Hair follicular keratinocyte (primary cell): ENCODE results near the gene ASB16. TPM values are rescaled to one million over a fixed set of nuclear protein-coding genes. Genes with fewer than 3 reads are reported as not detected.

ENCODE experiments used
- total RNA-seq: library from RNA; depleted of rRNA; stranded (reverse); fragments of >200 nt; gene quantifications from 2 replicates; pipeline ENCODE4 v1.2.3, GENCODE V29; 2015

The ASB16 gene, protein sequence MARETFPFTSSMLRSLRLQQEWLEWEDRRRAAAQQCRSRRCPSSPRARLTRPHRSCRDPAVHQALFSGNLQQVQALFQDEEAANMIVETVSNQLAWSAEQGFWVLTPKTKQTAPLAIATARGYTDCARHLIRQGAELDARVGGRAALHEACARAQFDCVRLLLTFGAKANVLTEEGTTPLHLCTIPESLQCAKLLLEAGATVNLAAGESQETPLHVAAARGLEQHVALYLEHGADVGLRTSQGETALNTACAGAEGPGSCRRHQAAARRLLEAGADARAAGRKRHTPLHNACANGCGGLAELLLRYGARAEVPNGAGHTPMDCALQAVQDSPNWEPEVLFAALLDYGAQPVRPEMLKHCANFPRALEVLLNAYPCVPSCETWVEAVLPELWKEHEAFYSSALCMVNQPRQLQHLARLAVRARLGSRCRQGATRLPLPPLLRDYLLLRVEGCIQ
- not detected in 2 replicates for total RNA-seq

GRCh38 chr17:44170499-44171201 is at the start of gene ASB16:
Gene ASB16, plus strand, starts transcription at chr17:44170704. Its CDS starts 86 bp downstream, at chr17:44170790.

GRCh38 chr17:44123356-44124117 is 47.0 kb upstream of the ASB16 start, which contains the start of gene HDAC5:
Gene HDAC5, minus strand, starts transcription at chr17:44123641. Its CDS starts 6,126 bp downstream, at chr17:44117515.

GRCh38 chr17:44186307-44187130 is 16.0 kb downstream of the ASB16 start, which contains the start of gene TMUB2:
Gene TMUB2, plus strand, starts transcription at chr17:44186972. Its CDS starts 737 bp downstream, at chr17:44187709.

DNA sequence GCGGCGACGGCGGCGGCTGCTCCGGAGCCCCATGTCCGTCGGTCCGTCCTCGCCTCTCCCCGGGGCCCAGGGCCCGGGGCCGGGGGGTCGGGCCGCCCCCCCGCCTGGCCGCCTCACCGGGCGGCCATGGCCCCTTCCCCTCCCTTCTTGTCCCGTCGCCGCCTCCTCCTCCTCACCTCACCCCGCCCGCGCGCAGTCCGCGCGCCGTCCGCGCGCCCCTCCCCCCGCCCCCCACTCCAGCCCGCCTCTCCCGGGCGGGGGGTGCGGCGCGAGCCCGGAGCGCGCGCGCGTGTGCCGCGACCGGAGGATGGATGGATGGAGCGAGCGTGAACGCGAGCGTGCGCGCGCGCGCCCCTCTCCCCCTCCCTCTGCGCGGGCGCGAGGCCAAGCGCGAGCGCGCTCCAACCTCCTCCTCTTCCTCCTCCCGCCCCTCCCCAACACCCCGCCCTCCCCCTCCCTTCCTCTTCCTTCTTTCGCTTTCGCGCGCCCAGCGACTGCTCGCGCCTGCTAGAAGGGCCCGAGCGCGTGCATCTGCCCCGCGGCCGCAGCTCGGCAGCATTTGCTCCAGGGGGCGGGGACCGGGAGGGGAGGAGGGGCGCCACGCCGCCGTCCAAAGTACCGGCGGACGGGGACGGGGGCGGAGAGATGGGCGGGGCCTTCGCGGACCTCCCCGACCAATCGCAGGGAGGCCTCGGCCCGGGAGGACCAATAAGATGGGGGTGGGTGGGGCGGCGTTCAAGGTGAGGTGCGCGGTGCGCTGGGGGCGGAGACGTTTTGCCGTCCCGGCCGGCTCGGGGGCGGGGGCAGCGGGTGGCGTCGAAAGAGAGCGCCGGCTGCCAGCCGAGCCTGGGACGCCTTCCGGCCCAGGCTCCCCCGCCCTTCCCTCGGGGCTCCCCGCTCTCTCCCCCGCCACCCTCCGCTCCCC is 29.3 kb downstream of the ASB16 start, which contains the start of gene ATXN7L3:
ATXN7L3 (minus strand) TSS at position 332 of the 925 bp plus-strand sequence. CDS start 1,814 bp downstream, outside the sequence.

DNA sequence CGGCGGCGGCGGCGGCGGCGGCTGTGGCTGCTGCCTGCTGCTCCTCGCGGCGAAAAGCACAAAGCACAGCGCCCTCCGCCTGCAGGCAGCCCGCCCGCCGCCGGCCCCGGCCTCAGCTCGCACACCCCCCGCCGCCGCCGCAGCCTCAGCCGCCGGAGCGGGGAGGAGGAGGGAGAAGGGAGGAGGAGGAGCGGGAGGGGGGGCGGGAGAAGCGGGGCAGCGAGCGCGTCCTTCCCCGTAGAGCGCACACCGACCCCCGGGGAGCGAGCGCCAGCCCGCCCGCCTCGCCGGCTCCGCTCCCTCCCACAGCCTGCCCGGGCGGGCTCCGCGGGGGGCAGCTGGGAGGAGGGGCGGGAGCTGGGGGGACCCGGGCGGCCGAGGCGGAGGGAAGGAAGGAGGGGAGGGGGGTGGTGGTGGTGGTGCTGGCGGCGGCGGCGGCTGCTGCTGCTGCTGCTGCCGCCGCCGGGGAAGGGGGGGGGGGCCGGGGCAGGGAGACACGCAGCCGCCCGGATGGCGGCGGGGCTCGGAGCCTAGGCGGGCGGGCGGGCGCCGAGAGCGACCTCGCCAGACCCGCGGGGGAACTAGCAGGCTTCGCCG is 49.2 kb downstream of the ASB16 start, which contains the start of gene UBTF:
UBTF (minus strand) TSS at position 60 of the 597 bp plus-strand sequence. CDS start 1,446 bp downstream, outside the sequence.

Other genes starting within 250 kb of the ASB16 start
- 1.6 TPM in 1 of 2 replicates, not detected in the other for gene PPY, start 228.2 kb upstream of the ASB16 start, total RNA-seq
- 0.11 TPM in 1 of 2 replicates, not detected in the other for gene PYY, start 216.8 kb upstream of the ASB16 start, total RNA-seq
- gene NAGS, start 166.1 kb upstream of the ASB16 start, total RNA-seq: 17.1 TPM in 2 replicates
- gene TMEM101, start 155.7 kb upstream of the ASB16 start, total RNA-seq: 40.8 and 42.8 TPM in 2 replicates
- gene LSM12, start 104.0 kb upstream of the ASB16 start, total RNA-seq: 55.6 and 59.4 TPM in 2 replicates
- 36.5 and 42.4 TPM in 2 replicates for gene G6PC3, start 100.0 kb upstream of the ASB16 start, total RNA-seq
- 8.7 and 17.2 TPM in 2 replicates for gene HDAC5, start 47.1 kb upstream of the ASB16 start, total RNA-seq
- gene HROB, start 28.8 kb upstream of the ASB16 start, total RNA-seq: 2.8 and 7.8 TPM in 2 replicates
- gene TMUB2, start 16.3 kb downstream of the ASB16 start, total RNA-seq: 18.6 and 21.2 TPM in 2 replicates
- gene ATXN7L3, start 29.2 kb downstream of the ASB16 start, total RNA-seq: 47.5 and 55.4 TPM in 2 replicates
- 28.7 and 34.2 TPM in 2 replicates for gene UBTF, start 49.0 kb downstream of the ASB16 start, total RNA-seq
- not detected in 2 replicates for gene SLC4A1, start 97.4 kb downstream of the ASB16 start, total RNA-seq
- 2.2 and 4.1 TPM in 2 replicates for gene RUNDC3A, start 137.9 kb downstream of the ASB16 start, total RNA-seq
- gene SLC25A39, start 154.1 kb downstream of the ASB16 start, total RNA-seq: 142 and 182 TPM in 2 replicates
- 366 and 511 TPM in 2 replicates for gene GRN, start 174.6 kb downstream of the ASB16 start, total RNA-seq
- 2.7 and 3.4 TPM in 2 replicates for gene FAM171A2, start 193.1 kb downstream of the ASB16 start, total RNA-seq
- 0.15 and 0.23 TPM in 2 replicates for gene ITGA2B, start 218.9 kb downstream of the ASB16 start, total RNA-seq